Endothelial cell of umbilical vein (primary cell): ENCODE measurements around the gene MAFB. TPM values are rescaled to one million over a fixed set of nuclear protein-coding genes. Genes with fewer than 3 reads are reported as not detected.

Experiments
- BruUV-seq: library from RNA; stranded (reverse); fragments of 400-500 nt; replicated peaks from 2 replicates; lab custom pipeline; 2021; lab: Mats Ljungman, UMichigan
- CTCF ChIA-PET: fragments of 300-600, 350-600 bp; sonication (Branson Sonifier 250); formaldehyde crosslinking; loops from one replicate; lab custom pipeline; 2021; ENCODE audit warnings: antibody characterized with exemption, inconsistent platforms; lab: Charles Lee
- POLR2A ChIA-PET: fragments of 300-600, 350-600 bp; sonication (Branson Sonifier 250); formaldehyde crosslinking; loops from one replicate; lab custom pipeline; 2021; ENCODE audit warnings: antibody characterized with exemption, inconsistent platforms; lab: Charles Lee
- DNase-seq: peaks from one replicate; pipeline ENCODE4 v3.0.0-alpha.2; 2011; ENCODE audit warnings: low read depth, low spot score
- FAIRE-seq: peaks from 2 replicates; lab custom pipeline; 2011; peaks lifted over from hg19 to GRCh38; lab: Jason Lieb, UNC
- H2AFZ ChIP-seq: 2 replicates; pipeline ENCODE4 v1.6.0; 2012; ENCODE audit warnings: low read depth, low read length, control low read depth, inconsistent platforms
- H3K27ac ChIP-seq: 2 replicates; pipeline ENCODE4 v1.5.1; 2011; ENCODE audit warnings: low read depth, mild to moderate bottlenecking, control low read depth, low read length, moderate library complexity; ENCODE audit not compliant: insufficient read depth
- H3K27me3 ChIP-seq, 2 experiments: 2 replicates each; pipeline versions ENCODE4 v1.6.0 to v1.6.1; 2011; ENCODE audit warnings: low read length in 2 of 2, mixed read lengths in 1 of 2; ENCODE audit not compliant: control insufficient read depth in 2 of 2, insufficient read depth in 2 of 2
- H3K36me3 ChIP-seq, 2 experiments: 2 replicates in 1 of 2; 3 replicates in 1 of 2; pipeline ENCODE4 v1.5.1; 2011; ENCODE audit warnings: low read length in 2 of 2, mild to moderate bottlenecking in 1 of 2, moderate library complexity in 1 of 2; ENCODE audit not compliant: control insufficient read depth in 2 of 2, insufficient read depth in 2 of 2; ENCODE audit errors: extremely low read depth in 1 of 2
- H3K4me1 ChIP-seq: 3 replicates; pipeline ENCODE4 v1.5.1; 2011; ENCODE audit warnings: mild to moderate bottlenecking, low read length; ENCODE audit not compliant: control insufficient read depth, insufficient read depth; ENCODE audit errors: extremely low read depth
- H3K4me2 ChIP-seq: 2 replicates; pipeline ENCODE4 v1.6.1; 2011; ENCODE audit warnings: low read length, control low read depth, mixed read lengths; ENCODE audit not compliant: insufficient read depth
- H3K4me3 ChIP-seq, 3 experiments: fragments of 200-600 bp in 1 of 3; sonication (generic), shearing (Covaris generic) in 1 of 3; replicated peaks in 1 of 3; 2 replicates each; pipeline ENCODE4 v1.5.1; 2011 to 2016; ENCODE audit warnings: control low read depth in 3 of 3, low read length in 3 of 3, mild to moderate bottlenecking in 2 of 3, inconsistent platforms in 1 of 3, low read depth in 1 of 3, moderate library complexity in 1 of 3; ENCODE audit not compliant: insufficient read depth in 1 of 3
- H3K79me2 ChIP-seq: 2 replicates; pipeline ENCODE4 v1.6.0; 2012; ENCODE audit warnings: low read length, inconsistent platforms; ENCODE audit not compliant: control insufficient read depth, insufficient read depth
- H3K9ac ChIP-seq: replicated peaks from 2 replicates; pipeline ENCODE3; 2011; ENCODE audit warnings: low read length, control low read depth; ENCODE audit not compliant: insufficient read depth; ENCODE audit errors: extremely low read depth
- H3K9me1 ChIP-seq: replicated peaks from 3 replicates; pipeline ENCODE4 v1.6.0; 2011; ENCODE audit warnings: mild to moderate bottlenecking, low read length; ENCODE audit not compliant: control insufficient read depth, insufficient read depth; ENCODE audit errors: extremely low read depth
- H3K9me3 ChIP-seq: replicated peaks from 2 replicates; pipeline ENCODE4 v1.5.1; 2012; ENCODE audit warnings: low read length, inconsistent platforms; ENCODE audit not compliant: control insufficient read depth, insufficient read depth
- H4K20me1 ChIP-seq: replicated peaks from 2 replicates; pipeline ENCODE3; 2011; ENCODE audit warnings: mild to moderate bottlenecking, low read length; ENCODE audit not compliant: control insufficient read depth, insufficient read depth; ENCODE audit errors: extremely low read depth
- CTCF ChIP-seq, 2 donors: IDR thresholded peaks; 1 replicate in 1 of 2; 2 replicates in 1 of 2; pipeline ENCODE4 v1.5.1; 2011; ENCODE audit warnings: low read length in 2 of 2, mild to moderate bottlenecking in 2 of 2, moderate library complexity in 2 of 2, control low read depth in 1 of 2, inconsistent platforms in 1 of 2, low read depth in 1 of 2; ENCODE audit not compliant: insufficient read depth in 1 of 2; ENCODE audit errors: extremely low read depth in 1 of 2
- EZH2 ChIP-seq: IDR thresholded peaks from 2 replicates; pipeline ENCODE4 v1.6.1; 2012; ENCODE audit warnings: borderline replicate concordance, low read depth, mild to moderate bottlenecking, moderate library complexity, low read length, inconsistent platforms; ENCODE audit not compliant: severe bottlenecking
- FOS ChIP-seq: IDR thresholded peaks from 2 replicates; pipeline ENCODE4 v1.6.1; 2011; ENCODE audit warnings: mild to moderate bottlenecking, low read length, moderate library complexity, borderline replicate concordance; ENCODE audit not compliant: insufficient read depth
- GATA2 ChIP-seq: IDR thresholded peaks from 2 replicates; pipeline ENCODE4 v1.7.0; 2011; ENCODE audit warnings: low read depth, mild to moderate bottlenecking, moderate library complexity, mixed read lengths, low read length; ENCODE audit not compliant: insufficient read length, insufficient read depth
- JUN ChIP-seq: IDR thresholded peaks from 2 replicates; pipeline ENCODE4 v1.6.1; 2011; ENCODE audit warnings: borderline replicate concordance, low read depth; ENCODE audit not compliant: insufficient read length, insufficient read depth
- MAX ChIP-seq: IDR thresholded peaks from 2 replicates; pipeline ENCODE4 v1.6.1; 2011; ENCODE audit not compliant: insufficient read depth, insufficient read length
- MYC ChIP-seq: IDR thresholded peaks from one replicate; pipeline ENCODE4 v1.6.1; 2011; ENCODE audit warnings: mild to moderate bottlenecking, low read depth, low read length
- POLR2AphosphoS5 ChIP-seq: IDR thresholded peaks from 2 replicates; pipeline ENCODE4 v1.6.1; 2012; ENCODE audit warnings: low read depth, mild to moderate bottlenecking, control low read depth, low read length, moderate library complexity; ENCODE audit not compliant: insufficient read depth
- dilution Hi-C: fragments of 300-500 bp; cut with MboI; formaldehyde crosslinking; loops from one replicate; pipeline ENCODE4 v1.15.0; 2019; ENCODE audit warnings: low sequenced_read_pairs; ENCODE audit not compliant: extremely low pct_ligation_motif_present
- intact Hi-C: fragments of 100-400 bp; cut with micrococcal nuclease; formaldehyde crosslinking; loops from one replicate; pipeline ENCODE4 v1.10.0; 2022
- polyA plus RNA-seq, 4 experiments: library from polyadenylated mRNA; depleted of rRNA in 3 of 4; stranded (reverse) in 3 of 4; unstranded in 1 of 4; fragments of >200 nt; gene quantifications; 2 replicates each; pipeline versions ENCODE4 v1.2.1 to v1.2.3, GENCODE V29; 2011 to 2012; ENCODE audit warnings: missing spikeins in 1 of 4
- total RNA-seq: library from RNA; stranded (reverse); gene quantifications from 2 replicates; pipeline ENCODE4 v1.2.3, GENCODE V29; 2021

The MAFB gene
- total and polyA plus RNA-seq, 2 donors (not counting 3 experiments of a cell fraction or from before 2014, with no cell fraction given), result 1.8 to 3.4 TPM

DNA sequence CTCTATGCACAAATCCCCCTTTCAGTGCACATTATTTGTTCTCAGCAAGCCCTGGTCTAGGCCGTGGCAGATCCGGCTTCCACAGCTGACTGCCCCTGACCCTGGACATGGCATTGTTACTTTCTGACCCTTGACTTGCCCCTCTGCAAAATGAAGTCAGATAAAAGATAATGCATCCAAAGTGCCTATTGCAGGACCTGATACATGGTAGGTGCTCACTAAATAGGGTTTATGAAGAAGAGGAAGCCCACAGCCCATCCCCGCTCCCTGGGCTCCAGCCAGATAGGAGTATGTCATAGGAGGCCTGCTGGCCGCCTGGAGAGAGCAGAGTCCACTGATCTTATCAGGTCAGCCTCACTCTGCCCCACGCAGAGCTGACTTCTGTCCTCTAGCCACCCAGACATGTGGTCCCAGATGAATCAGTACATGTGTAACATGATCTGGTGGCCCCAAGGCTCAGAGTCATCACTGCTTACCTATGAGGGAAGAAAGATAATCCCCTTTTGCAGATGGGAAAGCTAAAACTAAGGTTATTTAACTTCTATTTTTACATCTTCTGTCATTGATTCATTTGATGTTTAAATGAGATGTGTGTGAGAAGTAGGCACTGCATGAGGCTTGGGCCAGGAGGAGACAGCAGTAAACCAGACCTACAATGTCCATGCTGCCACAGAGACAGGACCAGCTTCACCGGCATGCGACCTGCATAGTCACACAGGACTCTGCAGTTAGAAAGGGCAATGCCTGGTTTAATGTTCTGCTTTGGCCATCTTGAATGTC is 20.4 kb downstream of the MAFB start:
- no peak overlapping the region for H3K27ac ChIP-seq
- CTCF ChIA-PET, result no interaction called here
- H3K4me3 ChIP-seq, result no peak overlapping the region
- H3K4me1 ChIP-seq, result no peaks in the 10 kb centered on the region
- intact Hi-C loops, result no loop called here
- DNase-seq (no peak), FAIRE-seq (no peak)
- H2AFZ ChIP-seq, result no peak overlapping the region
- peaks cover 0 to 6% of the 10 kb centered on the region in 2 experiments for H3K27me3 ChIP-seq
- POLR2A ChIA-PET, result no interaction called here
- H3K79me2 ChIP-seq, result no peaks in the 10 kb centered on the region
- H3K36me3 ChIP-seq, result no peaks in the 10 kb centered on the region
- H4K20me1 ChIP-seq, result no peaks in the 10 kb centered on the region
- no peak overlapping the region for H3K4me2 ChIP-seq
- H3K9ac ChIP-seq, result no peak overlapping the region
- H3K9me1 ChIP-seq, result no peaks in the 10 kb centered on the region
- no TSS peak for BruUV-seq
- no peaks in the 10 kb centered on the region for H3K9me3 ChIP-seq
- TF ChIP-seq MAX (no peak), JUN (no peak), CTCF (IDR thresholded peaks at IDR 0.05; ENCODE audit: extremely low read depth in 1 of 2, insufficient read depth in 1 of 2, low read depth in 1 of 2, low read length in 2 of 2) (no peak), GATA2 (no peak), FOS (no peak), POLR2AphosphoS5 (no peak), MYC (no peak), EZH2 (no peak)
- dilution Hi-C loops, result no loop called here
